ENCODE results near the gene SLC35F1.
"Not testable (repeated sequence)": the region's sequence is repeated elsewhere in the genome, so short reads cannot be mapped to it uniquely, and the experiment has no call there.

The SLC35F1 gene

GRCh38 chr6:118016532-118016931 is 109.5 kb downstream of the SLC35F1 start:
- no peak for DNase-seq

GRCh38 chr6:118017301-118017848 is 110.3 kb downstream of the SLC35F1 start:
- no peak for DNase-seq

GRCh38 chr6:118023771-118024170 is 116.7 kb downstream of the SLC35F1 start:
- no peak for DNase-seq

- DNase-seq, result no peak
Measured at GRCh38 chr6:118029967-118030366, 122.9 kb downstream of the SLC35F1 start.

GRCh38 chr6:118037479-118037878 is 130.4 kb downstream of the SLC35F1 start:
- not testable (repeated sequence) for DNase-seq

- no peak for DNase-seq
Measured at GRCh38 chr6:118042855-118043254, 135.8 kb downstream of the SLC35F1 start.

GRCh38 chr6:118044275-118044674 is 137.2 kb downstream of the SLC35F1 start:
- no peak for DNase-seq

- DNase-seq, result no peak
Measured at GRCh38 chr6:118054082-118054481, 147.0 kb downstream of the SLC35F1 start.

GRCh38 chr6:118061666-118062065 is 154.6 kb downstream of the SLC35F1 start:
- no peak for DNase-seq

GRCh38 chr6:118080547-118080946 is 173.5 kb downstream of the SLC35F1 start:
- DNase-seq, result no peak

- no peak for DNase-seq
Measured at GRCh38 chr6:118083711-118084110, 176.6 kb downstream of the SLC35F1 start.

GRCh38 chr6:118085665-118086064 is 178.6 kb downstream of the SLC35F1 start:
- DNase-seq, result no peak

- no peak for DNase-seq
Measured at GRCh38 chr6:118086159-118086558, 179.1 kb downstream of the SLC35F1 start.

GRCh38 chr6:118092086-118092485 is 185.0 kb downstream of the SLC35F1 start:
- DNase-seq, result no peak

GRCh38 chr6:118097576-118097975 is 190.5 kb downstream of the SLC35F1 start:
- no peak for DNase-seq

GRCh38 chr6:118100717-118101116 is 193.7 kb downstream of the SLC35F1 start:
- DNase-seq, result no peak

GRCh38 chr6:118101220-118101619 is 194.2 kb downstream of the SLC35F1 start:
- no peak for DNase-seq

GRCh38 chr6:118101831-118102345 is 194.8 kb downstream of the SLC35F1 start:
- DNase-seq, result no peak

GRCh38 chr6:118102401-118102800 is 195.3 kb downstream of the SLC35F1 start:
- DNase-seq, result no peak

GRCh38 chr6:118103381-118104146 is 196.5 kb downstream of the SLC35F1 start:
- DNase-seq, result no peak

- no peak for DNase-seq
Measured at GRCh38 chr6:118122161-118122725, 215.2 kb downstream of the SLC35F1 start.

GRCh38 chr6:118122801-118123200 is 215.7 kb downstream of the SLC35F1 start:
- DNase-seq, result no peak

- no peak for DNase-seq
Measured at GRCh38 chr6:118123503-118124037, 216.5 kb downstream of the SLC35F1 start.

GRCh38 chr6:118124851-118125250 is 217.8 kb downstream of the SLC35F1 start:
- DNase-seq, result no peak
